Panc1 (cell line): ENCODE data around the gene TENM3. TPM values are rescaled to one million over a fixed set of nuclear protein-coding genes. Genes with fewer than 3 reads are reported as not detected.

Source experiments
- ATAC-seq: fragments of 200-7000 bp; cut with Tn5 transposase; 2 replicates; pipeline ENCODE4 v1.9.1; 2020; ENCODE audit warnings: mild to moderate bottlenecking, moderate library complexity
- BruUV-seq: library from RNA; stranded (reverse); fragments of 400-500 nt; replicated peaks from 2 replicates; lab custom pipeline; 2021; lab: Mats Ljungman, UMichigan
- CTCF ChIA-PET: fragments of 300-600 bp; sonication (Branson Sonifier 250); formaldehyde crosslinking; loops from one replicate; lab custom pipeline; 2022; ENCODE audit warnings: antibody characterized with exemption; lab: Charles Lee
- POLR2A ChIA-PET: fragments of 300-600 bp; sonication (Branson Sonifier 250); formaldehyde crosslinking; loops from one replicate; lab custom pipeline; 2022; ENCODE audit warnings: antibody characterized with exemption; lab: Charles Lee
- DNase-seq: peaks from one replicate; pipeline ENCODE4 v3.0.0-alpha.2; 2010; ENCODE audit warnings: low read depth, low spot score
- H3K27ac ChIP-seq: 2 replicates; pipeline ENCODE4 v1.5.1; 2011; ENCODE audit warnings: mild to moderate bottlenecking, low read length, inconsistent platforms
- H3K27me3 ChIP-seq: fragments of 200-500 bp; sonication (Bioruptor generic); 2 replicates; pipeline ENCODE4 v1.6.0; 2014; ENCODE audit warnings: low read length, inconsistent platforms; ENCODE audit not compliant: control insufficient read depth, insufficient read depth
- H3K36me3 ChIP-seq: fragments of 200-500 bp; sonication (Bioruptor generic); 2 replicates; pipeline ENCODE4 v1.5.1; 2014; ENCODE audit warnings: inconsistent platforms, mild to moderate bottlenecking, low read length, moderate library complexity; ENCODE audit not compliant: control insufficient read depth, insufficient read depth
- H3K4me1 ChIP-seq: 2 replicates; pipeline ENCODE4 v1.5.1; 2011; ENCODE audit warnings: inconsistent platforms, mild to moderate bottlenecking, low read length, moderate library complexity; ENCODE audit not compliant: control insufficient read depth, insufficient read depth
- H3K4me3 ChIP-seq, 2 experiments: 2 replicates each; pipeline ENCODE4 v1.5.1; 2011 to 2012; ENCODE audit warnings: low read depth in 2 of 2, low read length in 2 of 2, mild to moderate bottlenecking in 2 of 2, inconsistent platforms in 1 of 2, moderate library complexity in 1 of 2
- H3K9me3 ChIP-seq: fragments of 200-500 bp; sonication (Bioruptor generic); 2 replicates; pipeline ENCODE4 v1.5.1; 2014; ENCODE audit warnings: low read depth, mild to moderate bottlenecking, inconsistent platforms, low read length, moderate library complexity; ENCODE audit not compliant: control insufficient read depth, insufficient read depth
- POLR2AphosphoS5 ChIP-seq: IDR thresholded peaks from 2 replicates; pipeline ENCODE4 v1.6.1; 2012; ENCODE audit warnings: mild to moderate bottlenecking, low read depth, low read length, moderate library complexity
- SIN3A ChIP-seq: IDR thresholded peaks from 2 replicates; pipeline ENCODE4 v1.6.1; 2012; ENCODE audit warnings: low read depth, mild to moderate bottlenecking, low read length, moderate library complexity, borderline replicate concordance; ENCODE audit not compliant: insufficient read depth
- TCF7L2 ChIP-seq: IDR thresholded peaks from 2 replicates; pipeline ENCODE4 v1.6.1; 2011; ENCODE audit warnings: mild to moderate bottlenecking, low read depth, low read length, inconsistent platforms
- in situ Hi-C: cut with HindIII; loops from 2 replicates; pipeline ENCODE4 v1.10.0; 2016; ENCODE audit warnings: low sequenced_read_pairs, low pct_unique_long_range_greater_than_20kb
- intact Hi-C: fragments of 100-400 bp; cut with micrococcal nuclease; formaldehyde crosslinking; loops from one replicate; pipeline ENCODE4 v1.10.0; 2022; ENCODE audit not compliant: unreplicated experiment
- total RNA-seq: library from RNA; stranded (reverse); gene quantifications from one replicate; pipeline ENCODE4 v1.2.1, GENCODE V29; 2021; ENCODE audit not compliant: unreplicated experiment
- TF ChIP-seq, protein P1 (sequence below): fragments of 450-650 bp; IDR thresholded peaks from 2 replicates; pipeline ENCODE4 v1.5.1; 2017; ENCODE audit warnings: mild to moderate bottlenecking
- TF ChIP-seq, protein P2 (sequence below), 2 experiments: IDR thresholded peaks; 2 replicates each; pipeline ENCODE4 v1.6.1; 2011 to 2012; ENCODE audit warnings: low read depth in 2 of 2, control low read depth in 1 of 2, low read length in 1 of 2, mild to moderate bottlenecking in 1 of 2, moderate library complexity in 1 of 2; ENCODE audit not compliant: insufficient read depth in 1 of 2

Gene TENM3
- total RNA-seq, 1 experiment from 2014 or later: 0.95 TPM

DNA sequence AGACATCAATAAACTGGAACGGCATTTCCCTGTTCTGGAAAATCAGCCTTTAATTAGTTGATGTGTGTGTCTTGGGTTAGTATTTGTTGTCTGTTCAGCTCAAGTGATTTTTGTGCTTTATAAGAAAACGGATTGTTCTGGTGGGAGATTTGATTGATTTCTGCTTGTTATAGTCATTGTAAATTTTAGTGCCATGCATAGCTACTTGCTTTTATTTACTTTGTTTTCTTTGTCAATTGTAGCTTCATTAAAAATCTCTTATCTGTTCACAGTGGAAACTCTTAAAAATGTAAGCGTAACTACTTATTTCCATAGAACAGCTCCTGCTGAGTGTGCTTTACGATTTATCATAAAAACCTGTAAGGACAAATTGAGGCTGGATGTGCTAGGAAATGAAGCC lies 253.2 kb downstream of the TENM3 start:
- TF ChIP-seq TCF7L2 (no peak), POLR2AphosphoS5 (no peak), SIN3A (no peak)
- TF ChIP-seq, protein P1, sequence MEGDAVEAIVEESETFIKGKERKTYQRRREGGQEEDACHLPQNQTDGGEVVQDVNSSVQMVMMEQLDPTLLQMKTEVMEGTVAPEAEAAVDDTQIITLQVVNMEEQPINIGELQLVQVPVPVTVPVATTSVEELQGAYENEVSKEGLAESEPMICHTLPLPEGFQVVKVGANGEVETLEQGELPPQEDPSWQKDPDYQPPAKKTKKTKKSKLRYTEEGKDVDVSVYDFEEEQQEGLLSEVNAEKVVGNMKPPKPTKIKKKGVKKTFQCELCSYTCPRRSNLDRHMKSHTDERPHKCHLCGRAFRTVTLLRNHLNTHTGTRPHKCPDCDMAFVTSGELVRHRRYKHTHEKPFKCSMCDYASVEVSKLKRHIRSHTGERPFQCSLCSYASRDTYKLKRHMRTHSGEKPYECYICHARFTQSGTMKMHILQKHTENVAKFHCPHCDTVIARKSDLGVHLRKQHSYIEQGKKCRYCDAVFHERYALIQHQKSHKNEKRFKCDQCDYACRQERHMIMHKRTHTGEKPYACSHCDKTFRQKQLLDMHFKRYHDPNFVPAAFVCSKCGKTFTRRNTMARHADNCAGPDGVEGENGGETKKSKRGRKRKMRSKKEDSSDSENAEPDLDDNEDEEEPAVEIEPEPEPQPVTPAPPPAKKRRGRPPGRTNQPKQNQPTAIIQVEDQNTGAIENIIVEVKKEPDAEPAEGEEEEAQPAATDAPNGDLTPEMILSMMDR: no peak
- TF ChIP-seq, protein P2, sequence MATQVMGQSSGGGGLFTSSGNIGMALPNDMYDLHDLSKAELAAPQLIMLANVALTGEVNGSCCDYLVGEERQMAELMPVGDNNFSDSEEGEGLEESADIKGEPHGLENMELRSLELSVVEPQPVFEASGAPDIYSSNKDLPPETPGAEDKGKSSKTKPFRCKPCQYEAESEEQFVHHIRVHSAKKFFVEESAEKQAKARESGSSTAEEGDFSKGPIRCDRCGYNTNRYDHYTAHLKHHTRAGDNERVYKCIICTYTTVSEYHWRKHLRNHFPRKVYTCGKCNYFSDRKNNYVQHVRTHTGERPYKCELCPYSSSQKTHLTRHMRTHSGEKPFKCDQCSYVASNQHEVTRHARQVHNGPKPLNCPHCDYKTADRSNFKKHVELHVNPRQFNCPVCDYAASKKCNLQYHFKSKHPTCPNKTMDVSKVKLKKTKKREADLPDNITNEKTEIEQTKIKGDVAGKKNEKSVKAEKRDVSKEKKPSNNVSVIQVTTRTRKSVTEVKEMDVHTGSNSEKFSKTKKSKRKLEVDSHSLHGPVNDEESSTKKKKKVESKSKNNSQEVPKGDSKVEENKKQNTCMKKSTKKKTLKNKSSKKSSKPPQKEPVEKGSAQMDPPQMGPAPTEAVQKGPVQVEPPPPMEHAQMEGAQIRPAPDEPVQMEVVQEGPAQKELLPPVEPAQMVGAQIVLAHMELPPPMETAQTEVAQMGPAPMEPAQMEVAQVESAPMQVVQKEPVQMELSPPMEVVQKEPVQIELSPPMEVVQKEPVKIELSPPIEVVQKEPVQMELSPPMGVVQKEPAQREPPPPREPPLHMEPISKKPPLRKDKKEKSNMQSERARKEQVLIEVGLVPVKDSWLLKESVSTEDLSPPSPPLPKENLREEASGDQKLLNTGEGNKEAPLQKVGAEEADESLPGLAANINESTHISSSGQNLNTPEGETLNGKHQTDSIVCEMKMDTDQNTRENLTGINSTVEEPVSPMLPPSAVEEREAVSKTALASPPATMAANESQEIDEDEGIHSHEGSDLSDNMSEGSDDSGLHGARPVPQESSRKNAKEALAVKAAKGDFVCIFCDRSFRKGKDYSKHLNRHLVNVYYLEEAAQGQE (IDR thresholded peaks at IDR 0.05; ENCODE audit: insufficient read depth in 1 of 2, low read depth in 2 of 2, low read length in 1 of 2): no peak
- in situ Hi-C loops (no loop called here), intact Hi-C loops (no loop called here)
- H3K36me3 ChIP-seq: no peaks in the 10 kb centered on the region
- H3K27ac ChIP-seq: no peak overlapping the region
- BruUV-seq: no TSS peak
- POLR2A ChIA-PET: no interaction called here
- CTCF ChIA-PET: no interaction called here
- no peaks in the 10 kb centered on the region for H3K4me1 ChIP-seq
- H3K9me3 ChIP-seq: no peaks in the 10 kb centered on the region
- H3K27me3 ChIP-seq: no peaks in the 10 kb centered on the region
- ATAC-seq (no peak), DNase-seq (no peak)
- no peak overlapping the region for H3K4me3 ChIP-seq

DNA sequence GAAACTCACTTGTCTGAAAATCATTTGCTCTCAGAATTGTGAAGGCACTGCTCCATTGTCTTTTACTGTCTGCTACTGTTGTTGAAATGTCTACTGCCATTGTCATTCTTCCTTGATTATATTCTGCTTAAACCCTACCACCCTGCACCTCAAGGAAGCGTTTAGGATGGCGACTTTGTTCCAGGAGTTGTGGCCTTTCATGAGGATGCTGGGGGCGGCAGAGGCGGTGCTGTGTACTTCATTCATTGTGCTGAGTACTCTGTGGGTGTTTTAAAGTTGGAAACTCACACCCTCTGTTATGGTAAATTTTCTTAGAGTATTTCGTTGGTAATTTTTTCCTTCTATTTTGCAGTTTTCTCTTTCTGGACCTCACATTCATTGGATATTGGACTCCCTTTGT lies 258.9 kb downstream of the TENM3 start:
- TF ChIP-seq POLR2AphosphoS5 (no peak), TCF7L2 (no peak), SIN3A (no peak)
- TF ChIP-seq, protein P2 (IDR thresholded peaks at IDR 0.05; ENCODE audit: insufficient read depth in 1 of 2, low read depth in 2 of 2, low read length in 1 of 2): no peak
- TF ChIP-seq, protein P1: no peak
- ATAC-seq (no peak), DNase-seq (no peak)
- CTCF ChIA-PET: no interaction called here
- no peak overlapping the region for H3K27ac ChIP-seq
- H3K36me3 ChIP-seq: no peaks in the 10 kb centered on the region
- no peak overlapping the region for H3K4me3 ChIP-seq
- no peaks in the 10 kb centered on the region for H3K27me3 ChIP-seq
- POLR2A ChIA-PET: interaction anchor here (0.6 kb wide), 2 partner anchors 11 to 591 kb away, joined by 5 to 7 read pairs; no protein-coding TSS in a partner anchor
- H3K4me1 ChIP-seq: no peaks in the 10 kb centered on the region
- intact Hi-C loops (no loop called here), in situ Hi-C loops (no loop called here)
- no peaks in the 10 kb centered on the region for H3K9me3 ChIP-seq
- no TSS peak for BruUV-seq
